AG09319 (cell line): Measurements from ENCODE around the gene SV2A.
"Not testable (repeated sequence)": the region's sequence is repeated elsewhere in the genome, so short reads cannot be mapped to it uniquely, and the experiment has no call there.

Source experiments
- DNase-seq: peaks from one replicate; pipeline ENCODE4 v3.0.0-alpha.2; 2010; ENCODE audit warnings: low read depth; ENCODE audit errors: extremely low read depth
- TF ChIP-seq, protein P1 (sequence below): IDR thresholded peaks from 2 replicates; pipeline ENCODE4 v1.5.1; 2011; ENCODE audit warnings: low read depth, mild to moderate bottlenecking, inconsistent platforms, low read length, moderate library complexity

SV2A gene

DNA sequence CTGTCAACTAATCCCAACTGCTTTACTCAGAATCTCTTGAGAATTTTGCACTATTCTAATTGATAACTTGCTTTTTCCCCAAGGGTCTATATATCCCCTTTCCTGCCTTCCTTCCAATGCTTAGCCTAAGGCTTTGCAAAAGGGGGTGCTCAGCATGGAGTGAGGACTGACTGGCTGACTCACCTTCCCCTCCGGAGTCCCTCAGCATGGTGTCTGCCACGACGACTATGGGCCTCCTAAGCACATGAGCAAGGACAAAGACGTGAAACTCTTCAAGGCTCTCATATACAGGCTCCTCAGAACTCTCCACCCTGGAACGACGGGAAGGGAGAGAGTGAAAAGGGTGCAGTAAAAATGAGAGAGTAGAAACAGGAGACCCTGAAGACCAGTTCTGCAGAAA is 32.3 kb upstream of the SV2A start:
- TF ChIP-seq, protein P1, sequence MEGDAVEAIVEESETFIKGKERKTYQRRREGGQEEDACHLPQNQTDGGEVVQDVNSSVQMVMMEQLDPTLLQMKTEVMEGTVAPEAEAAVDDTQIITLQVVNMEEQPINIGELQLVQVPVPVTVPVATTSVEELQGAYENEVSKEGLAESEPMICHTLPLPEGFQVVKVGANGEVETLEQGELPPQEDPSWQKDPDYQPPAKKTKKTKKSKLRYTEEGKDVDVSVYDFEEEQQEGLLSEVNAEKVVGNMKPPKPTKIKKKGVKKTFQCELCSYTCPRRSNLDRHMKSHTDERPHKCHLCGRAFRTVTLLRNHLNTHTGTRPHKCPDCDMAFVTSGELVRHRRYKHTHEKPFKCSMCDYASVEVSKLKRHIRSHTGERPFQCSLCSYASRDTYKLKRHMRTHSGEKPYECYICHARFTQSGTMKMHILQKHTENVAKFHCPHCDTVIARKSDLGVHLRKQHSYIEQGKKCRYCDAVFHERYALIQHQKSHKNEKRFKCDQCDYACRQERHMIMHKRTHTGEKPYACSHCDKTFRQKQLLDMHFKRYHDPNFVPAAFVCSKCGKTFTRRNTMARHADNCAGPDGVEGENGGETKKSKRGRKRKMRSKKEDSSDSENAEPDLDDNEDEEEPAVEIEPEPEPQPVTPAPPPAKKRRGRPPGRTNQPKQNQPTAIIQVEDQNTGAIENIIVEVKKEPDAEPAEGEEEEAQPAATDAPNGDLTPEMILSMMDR: no peak
- no peak for DNase-seq

GRCh38 chr1:149945206-149945605 is 27.6 kb upstream of the SV2A start:
- no peak for DNase-seq
- TF ChIP-seq, protein P1: no peak

DNA sequence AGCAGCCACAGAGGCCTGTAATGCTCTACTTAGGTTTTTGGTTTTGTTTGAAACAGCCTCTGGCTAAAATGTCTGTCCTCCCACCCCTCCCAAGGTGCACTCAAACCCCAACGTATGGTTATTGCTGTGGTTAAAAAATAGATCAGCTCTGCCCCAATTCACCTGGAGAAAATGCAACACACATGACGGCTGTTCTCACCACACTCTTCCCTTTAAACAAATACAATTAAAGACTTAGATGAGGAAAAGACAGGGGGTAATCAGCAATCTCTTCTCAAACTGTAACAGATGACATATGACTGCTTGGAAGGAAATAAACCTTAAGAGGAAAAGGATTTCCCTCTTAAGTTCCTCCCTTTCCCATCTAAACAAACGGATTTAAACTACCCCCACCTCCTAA is 25.2 kb upstream of the SV2A start:
- DNase-seq: no peak
- TF ChIP-seq, protein P1: no peak

DNA sequence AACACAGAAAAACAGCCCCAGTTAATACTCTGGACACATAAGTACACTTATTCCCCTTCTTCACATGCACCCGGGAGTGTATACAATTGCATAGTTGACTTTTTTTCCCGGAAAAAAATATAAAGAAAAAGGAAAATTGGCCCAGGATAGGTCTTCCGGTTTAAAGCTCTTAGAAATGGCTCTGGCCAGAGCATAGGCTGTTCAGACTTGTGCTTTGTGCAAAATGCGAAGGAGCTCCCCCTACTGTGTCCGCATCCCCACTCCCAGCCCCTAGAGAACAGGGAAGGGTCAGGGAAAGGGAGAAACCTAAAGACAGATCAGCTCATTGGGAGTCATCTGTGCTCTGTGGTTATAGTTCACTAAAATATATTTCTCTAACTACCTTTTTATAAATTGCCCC is 24.6 kb upstream of the SV2A start:
- TF ChIP-seq, protein P1: peak; percentile 37
- DNase-seq: no peak

- DNase-seq: no peak
- TF ChIP-seq, protein P1: no peak
Observed at GRCh38 chr1:149940427-149940826, 22.8 kb upstream of the SV2A start.

- DNase-seq: not testable (repeated sequence)
Observed at GRCh38 chr1:149938668-149939003, 21.0 kb upstream of the SV2A start.

- no peak for DNase-seq
- TF ChIP-seq, protein P1: no peak
Observed at GRCh38 chr1:149937759-149938158, 20.1 kb upstream of the SV2A start.

DNA sequence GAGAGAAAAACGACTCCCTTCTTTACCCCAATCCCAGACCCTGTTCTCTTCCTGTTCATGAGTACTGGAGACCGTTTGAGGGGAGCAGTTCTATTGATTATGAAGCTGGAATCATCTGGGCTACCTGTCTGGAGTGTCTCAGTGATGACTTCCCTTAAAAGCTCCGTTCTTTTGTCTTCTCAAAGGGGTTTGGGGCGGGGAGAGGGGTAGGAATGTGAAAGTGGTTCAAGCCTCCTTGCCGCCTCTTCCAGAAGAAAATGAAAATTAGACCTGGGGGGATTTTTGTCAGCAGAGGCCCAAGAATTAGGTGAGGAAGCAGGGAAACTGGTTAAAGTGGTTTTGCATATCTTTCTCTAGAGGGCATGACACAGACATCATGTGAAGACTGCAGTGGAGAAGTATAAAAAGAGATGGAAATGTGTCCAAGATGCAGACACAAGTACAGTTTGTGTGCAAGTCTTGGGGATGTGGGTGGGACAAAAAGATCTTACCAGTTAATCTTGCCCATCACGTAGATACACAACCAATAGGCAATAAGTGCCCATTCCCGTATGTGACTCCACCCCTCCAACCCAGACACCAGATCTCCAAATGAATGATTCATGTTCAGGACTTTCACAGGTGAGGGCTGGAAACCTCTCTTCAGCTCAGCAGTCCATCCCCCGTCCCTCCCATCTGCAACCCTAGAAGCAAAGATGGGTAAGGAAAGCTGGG is 19.5 kb upstream of the SV2A start:
- peak; percentile 8 for DNase-seq
- TF ChIP-seq, protein P1: peak; percentile 18
